GM18867 (cell line): Measurements from ENCODE around the gene SLIT3.

Experiments used
- ATAC-seq: cut with Tn5 transposase; IDR thresholded peaks from one replicate; pipeline ENCODE4 v1.9.1; 2021; ENCODE audit warnings: mild to moderate bottlenecking, moderate library complexity; ENCODE audit not compliant: unreplicated experiment

Gene SLIT3

DNA sequence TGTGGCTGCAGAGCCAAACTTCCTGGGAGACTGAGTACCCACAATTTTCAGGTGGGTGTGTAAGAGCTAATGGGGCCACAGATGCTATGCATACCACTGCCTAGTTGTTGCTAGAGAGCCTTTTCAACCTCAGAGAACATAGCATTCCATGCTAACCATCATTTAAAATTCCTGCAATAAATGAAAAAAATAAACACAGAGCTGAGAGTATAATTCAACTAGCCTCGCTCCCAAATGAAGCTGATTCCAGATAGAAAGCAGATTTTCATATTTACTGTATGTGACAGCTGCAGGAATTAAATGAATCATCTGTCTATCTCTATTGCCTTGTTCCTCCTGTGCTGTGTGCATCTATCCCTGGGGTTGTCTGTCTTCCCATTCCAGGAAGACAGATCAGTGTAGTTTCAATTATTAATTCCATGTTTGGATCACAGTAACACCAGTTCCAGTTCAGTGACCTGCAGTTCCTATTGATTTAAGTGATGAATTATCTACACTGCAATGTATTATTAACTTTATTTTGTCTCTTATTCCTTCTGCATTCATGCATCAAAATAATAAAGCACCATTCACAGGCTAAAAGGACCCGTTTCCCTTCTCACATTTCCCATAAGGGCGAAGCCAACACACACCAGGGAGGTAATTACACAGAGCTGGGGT is 324.5 kb downstream of the SLIT3 start:
- ATAC-seq = no peak

DNA sequence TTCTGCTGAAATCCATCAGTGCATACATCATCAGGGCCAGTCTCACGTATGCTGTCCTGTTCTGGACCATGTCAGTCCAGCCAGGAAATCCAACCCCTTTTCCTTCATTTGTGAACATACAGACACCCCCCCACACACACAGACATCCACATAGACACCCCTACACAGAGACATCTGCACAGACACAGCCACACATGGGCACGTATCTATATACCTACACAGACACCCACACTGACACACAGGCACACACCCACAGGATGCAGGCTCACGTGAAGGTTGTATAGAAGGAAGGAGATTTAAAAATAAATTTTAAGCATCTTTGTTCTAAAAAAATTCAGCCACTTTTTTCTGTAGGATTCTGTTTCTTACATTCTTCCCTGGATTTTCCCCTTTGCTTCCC is 325.6 kb downstream of the SLIT3 start:
- no peak for ATAC-seq

DNA sequence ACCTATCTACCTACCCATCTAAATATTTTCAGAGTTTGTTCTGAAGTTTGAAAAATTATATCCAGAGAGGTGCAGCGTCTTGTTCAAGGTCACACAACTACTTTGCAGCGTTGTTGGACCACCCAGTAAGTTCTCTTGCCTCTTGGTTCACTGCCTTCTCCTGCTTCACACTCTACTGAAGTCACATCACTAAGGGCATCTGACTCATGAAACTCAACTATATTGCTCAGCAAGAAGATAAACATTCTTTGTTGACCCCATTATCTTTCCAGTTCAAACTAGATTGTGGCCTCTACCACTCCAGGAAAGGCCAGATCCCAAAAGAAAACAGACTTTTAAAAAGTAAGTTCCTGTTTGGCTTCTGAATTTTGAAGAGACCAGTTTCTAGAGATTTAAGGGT is 326.9 kb downstream of the SLIT3 start:
- no peak for ATAC-seq

DNA sequence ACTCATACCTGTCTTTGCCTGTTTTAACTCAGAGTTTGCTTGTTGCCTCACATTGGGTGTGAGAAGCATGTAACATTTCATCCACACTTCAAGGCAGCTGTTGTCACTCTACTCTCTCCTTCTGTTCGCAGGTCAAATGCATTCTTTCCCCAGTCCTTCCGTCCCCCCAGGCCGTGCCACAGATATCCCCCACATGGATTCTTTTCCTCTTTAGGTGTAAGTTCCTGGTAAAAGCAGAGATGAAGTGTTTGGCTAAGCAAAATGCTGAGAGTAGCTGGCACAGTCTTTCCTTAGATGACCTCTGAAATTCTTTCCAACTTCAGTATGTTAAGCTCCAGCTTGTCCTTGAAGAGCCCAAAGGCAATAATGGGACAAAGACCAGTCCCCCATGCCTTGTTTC is 328.2 kb downstream of the SLIT3 start:
- no peak for ATAC-seq

DNA sequence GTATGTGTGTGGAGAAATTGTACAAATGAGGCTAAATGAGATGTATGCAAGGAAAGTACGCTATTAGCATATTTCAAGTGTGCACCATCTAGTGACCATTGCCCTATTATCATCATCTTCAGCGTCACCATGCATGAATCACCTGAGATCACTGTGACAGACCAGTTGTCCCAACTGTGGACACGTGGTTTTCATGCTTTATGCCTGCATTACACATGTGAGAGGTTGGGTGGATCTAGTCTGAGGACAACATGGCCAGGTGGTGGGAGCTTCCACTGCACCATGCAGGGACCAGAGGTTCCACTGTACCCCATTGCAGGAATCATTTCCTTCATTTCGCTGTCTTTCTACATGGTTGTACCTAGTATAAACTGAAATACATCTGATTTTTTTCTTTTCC is 329.8 kb downstream of the SLIT3 start:
- ATAC-seq = no peak

DNA sequence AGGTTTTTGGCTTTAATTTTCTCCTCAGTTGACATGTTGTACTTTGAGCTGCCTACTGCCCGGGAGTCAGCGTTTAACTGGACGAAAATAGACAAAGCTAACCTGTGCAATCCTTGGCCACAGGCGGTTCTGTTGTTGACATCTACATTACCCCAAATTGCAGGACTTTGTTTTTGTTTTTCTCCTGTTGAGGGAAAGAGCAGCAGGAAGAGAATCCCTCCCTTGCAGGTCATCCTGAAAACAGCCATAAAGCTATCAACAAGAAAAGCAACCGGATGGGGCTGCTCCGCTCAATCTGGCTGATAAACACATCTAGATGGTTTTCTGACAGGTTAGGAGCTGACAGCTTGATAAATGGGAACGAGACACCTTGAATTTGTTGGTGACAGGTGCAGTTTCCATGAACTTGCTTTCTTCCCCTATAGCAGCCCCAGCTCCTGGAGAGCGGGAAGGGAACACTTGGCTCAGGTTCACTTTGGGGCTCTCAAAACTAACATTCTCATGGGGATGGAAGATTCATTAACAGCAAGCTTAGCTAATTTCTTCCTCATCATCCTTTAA is 331.5 kb downstream of the SLIT3 start:
- ATAC-seq = no peak

DNA sequence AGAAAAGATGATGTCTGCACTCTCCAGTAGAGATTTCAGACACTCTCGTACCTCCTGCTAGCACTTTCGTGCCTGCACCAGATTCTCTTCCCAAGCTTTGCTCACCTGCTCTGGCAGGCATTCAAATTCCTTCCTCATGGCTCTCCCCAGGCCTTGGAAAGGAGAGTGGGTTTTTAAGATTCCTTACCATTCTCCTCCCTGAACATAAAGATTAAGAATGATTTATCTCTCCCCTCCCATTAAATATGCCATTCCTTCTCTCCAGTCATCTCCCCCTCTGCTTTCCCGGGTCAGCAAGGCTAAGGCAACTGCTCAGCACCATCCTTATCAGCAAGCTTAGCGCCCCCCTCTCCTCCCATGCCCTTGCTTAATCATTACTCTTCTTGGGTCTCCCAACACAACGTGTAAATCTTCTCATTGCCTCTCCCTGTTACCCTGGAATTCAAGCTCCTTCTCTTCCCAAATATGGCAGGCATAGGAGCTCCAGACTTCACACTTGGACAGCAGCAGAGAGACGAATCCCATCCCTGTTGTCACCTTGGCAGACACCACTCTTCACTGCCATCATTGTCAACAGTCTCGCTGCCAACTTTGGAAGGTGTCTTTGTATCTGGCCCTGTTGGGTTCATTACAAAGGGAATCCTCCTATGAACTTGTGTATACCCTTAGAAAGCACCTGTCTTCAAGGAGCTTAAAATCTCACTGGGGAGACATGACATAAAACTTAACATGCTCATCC is 332.9 kb downstream of the SLIT3 start:
- no peak for ATAC-seq

DNA sequence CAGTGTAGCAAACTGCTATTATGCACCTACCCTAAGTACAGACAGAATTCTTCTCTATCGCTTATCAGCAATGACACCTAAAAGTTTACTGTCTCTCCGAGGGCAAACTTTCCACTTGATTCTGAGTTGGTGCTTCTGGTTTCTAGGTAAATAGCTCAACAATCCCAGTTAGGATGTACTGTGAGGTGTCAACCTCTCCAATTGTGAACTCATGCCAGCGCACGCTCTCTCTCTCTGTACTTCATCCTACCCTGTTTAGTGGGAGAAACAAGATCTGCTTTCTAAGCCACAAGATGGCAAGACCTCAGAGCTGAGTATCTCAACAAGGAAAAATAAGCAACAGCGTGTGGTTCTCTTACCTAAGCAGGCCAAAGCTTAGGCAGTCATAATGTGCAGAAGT is 335.3 kb downstream of the SLIT3 start:
- no peak for ATAC-seq

DNA sequence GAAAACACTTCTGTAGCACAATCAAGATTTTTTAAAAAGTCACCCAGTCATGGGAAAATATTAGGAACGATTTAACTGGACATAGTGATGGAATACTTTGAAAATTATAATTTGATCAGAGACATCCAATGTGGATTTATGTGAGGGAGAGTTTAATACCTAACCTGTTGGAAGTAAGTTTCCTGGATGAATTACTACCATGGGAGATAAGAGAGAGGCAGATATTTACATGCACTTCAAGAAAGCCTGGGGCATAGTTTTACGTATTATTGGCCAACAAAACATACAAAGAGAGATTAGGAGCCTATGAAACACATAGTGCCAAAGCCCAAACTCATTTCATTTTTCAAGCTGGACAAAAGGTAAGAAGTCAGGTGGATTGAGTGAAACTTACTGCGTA is 336.8 kb downstream of the SLIT3 start:
- no peak for ATAC-seq

DNA sequence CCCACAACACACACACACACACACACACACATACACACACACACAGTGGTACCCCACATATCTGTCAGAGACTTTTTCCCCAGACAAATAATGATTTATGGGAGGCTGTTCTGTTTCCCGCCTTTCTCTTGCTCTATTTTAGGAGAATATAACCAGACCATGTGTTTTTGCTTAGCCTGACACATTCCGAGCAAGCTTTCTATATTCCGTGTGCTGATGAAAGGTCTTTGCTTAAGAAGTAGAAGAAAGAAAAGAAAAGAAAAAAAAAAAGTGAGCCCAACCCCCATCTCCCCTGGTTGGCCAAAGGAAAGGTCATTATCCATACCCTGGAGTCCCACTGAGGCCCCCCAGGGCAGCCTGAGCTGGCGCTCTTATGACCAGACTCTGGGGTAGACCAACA is 338.6 kb downstream of the SLIT3 start:
- ATAC-seq = no peak

DNA sequence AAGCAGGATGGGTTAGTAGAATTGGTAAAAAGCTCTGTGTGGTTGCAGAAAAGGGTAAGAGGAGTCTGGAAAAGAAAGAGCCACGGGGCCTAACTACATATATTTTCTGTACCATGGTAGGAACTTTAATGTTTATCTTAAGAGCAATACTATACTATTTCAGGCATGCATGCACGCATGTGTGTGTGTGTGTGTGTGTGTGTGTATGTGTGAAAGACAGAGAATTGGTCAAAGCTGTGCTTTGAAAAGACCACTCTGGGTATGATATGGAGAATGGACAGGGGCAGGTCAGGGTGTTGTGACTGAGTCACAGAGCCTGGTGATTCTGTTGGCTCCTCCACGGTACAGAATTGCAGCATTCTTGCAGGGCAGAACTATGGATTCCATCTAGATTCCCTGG is 339.3 kb downstream of the SLIT3 start:
- no peak for ATAC-seq

DNA sequence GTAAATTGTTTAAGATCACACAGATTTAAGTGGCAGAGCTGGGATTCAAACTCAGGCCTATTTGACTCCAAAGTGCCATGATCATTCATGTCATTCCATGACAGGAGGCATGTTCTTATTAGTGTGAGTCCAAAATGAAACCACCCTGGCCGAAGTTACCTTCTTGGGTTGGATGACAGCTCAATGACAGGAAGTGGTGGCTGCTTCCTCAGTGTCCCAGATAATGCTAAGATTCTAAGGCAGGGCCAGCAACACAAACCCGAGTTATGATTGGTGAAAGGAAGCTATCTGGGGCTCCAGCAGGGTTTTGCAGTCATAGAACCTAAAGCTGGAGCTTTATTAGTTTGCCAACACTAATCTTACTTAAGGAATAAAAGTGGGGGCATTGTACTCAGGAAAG is 340.4 kb downstream of the SLIT3 start:
- no peak for ATAC-seq

DNA sequence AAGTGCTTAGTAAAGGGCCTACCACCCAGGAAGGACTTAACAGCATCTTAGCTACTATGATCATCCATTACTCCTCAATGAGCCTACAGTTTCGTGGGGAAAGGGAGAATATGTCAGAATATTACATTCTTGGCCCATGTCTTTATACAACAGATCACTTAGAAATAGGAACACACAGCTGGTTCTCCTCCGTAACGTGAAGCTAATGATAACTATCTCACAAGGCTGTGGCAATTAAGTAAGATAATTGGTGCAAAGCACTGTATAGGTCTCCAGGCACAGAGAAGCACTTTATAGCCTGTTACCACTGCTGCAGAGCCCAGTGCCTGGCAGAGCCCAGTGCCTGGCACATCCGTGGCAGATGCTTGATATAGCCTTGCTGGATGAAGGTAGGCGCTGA is 347.6 kb downstream of the SLIT3 start:
- ATAC-seq = no peak

DNA sequence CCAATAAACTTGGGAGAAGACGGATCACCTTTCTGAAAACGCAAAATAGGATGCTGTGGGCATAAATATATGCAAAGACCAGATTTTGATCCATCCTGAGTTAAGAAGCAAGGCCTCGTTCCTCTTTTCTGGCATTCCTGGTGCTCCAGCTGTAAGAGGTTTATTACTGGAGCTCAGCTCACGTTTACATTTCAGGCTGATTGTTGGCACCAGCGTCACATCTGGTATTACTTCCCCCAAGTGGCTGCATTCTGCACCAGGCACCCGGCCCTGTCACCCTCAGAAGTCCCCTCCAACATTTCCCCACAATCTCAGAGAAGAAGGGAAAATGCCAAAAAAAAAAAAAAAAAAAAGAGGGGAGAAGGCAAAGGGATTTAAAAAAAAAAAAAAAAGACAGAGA is 348.7 kb downstream of the SLIT3 start:
- no peak for ATAC-seq

DNA sequence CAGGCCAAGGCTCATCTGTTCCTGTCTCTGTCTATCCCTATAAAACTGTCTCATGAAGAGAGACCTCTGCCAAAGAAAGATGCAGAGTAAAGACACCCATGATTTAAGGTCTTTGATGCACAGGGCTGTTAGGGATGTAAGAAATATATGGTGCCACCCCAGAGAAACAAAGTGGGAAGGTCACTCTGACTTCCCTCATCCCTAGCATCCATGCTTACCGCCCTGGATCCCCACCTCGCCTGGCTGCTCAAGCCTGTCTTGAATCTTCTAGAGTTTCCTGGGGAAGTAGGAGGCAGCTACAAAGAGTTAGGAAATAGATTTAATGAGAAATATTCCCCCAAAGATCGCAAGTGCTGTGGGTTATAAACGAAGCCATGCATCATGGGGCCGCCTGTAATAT is 349.2 kb downstream of the SLIT3 start:
- ATAC-seq = no peak

DNA sequence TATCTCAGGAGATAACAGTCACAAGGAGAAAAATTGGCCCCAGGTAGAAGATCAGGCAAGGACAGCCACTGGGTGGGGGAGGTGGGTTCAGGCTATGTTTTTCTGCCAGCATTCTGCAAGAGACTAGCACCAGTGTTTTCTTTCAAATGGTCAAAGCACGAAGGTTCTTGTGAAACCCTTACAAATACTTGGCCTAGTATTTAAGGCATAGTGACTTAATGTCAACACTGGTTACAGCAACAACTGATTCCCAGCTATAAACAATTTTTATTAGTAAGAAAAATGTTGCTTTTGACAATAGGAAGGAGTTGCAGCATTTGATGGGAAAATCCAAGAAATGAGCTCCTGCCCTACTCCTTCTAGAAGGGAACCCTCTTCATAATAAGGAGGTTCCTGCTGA is 349.6 kb downstream of the SLIT3 start:
- ATAC-seq = no peak

DNA sequence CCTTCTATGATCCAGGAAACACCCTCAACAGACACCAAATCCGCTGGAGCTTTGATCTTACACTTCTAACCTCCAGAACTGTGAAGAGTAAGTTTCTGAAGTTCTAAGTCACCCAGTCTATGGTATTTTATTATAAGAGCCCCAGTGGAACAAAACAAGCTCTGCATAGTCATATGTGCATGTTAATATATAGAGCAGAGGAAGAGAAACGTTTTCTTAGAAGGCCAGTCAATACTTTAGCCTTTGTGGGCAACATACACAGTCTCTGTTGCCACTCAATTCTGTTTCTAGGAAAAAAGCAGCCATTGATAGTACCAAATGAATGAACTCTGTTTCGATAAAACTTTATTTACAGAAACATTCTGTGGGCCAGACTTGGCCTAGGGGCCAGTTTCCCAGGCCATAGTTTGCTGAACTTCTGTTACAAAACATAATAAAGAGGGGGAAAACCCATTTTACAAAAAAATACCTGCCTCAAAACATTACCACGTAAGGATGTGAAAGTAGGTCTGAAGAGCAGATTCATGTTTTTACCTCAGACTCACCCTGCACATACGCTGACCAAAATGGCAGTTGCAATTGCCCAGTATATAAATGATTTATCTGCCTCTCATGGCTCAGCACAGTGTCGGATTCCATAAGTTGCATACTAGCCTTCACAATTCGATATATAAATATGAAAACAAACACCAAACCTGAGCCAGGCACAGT is 350.5 kb downstream of the SLIT3 start:
- no peak for ATAC-seq

DNA sequence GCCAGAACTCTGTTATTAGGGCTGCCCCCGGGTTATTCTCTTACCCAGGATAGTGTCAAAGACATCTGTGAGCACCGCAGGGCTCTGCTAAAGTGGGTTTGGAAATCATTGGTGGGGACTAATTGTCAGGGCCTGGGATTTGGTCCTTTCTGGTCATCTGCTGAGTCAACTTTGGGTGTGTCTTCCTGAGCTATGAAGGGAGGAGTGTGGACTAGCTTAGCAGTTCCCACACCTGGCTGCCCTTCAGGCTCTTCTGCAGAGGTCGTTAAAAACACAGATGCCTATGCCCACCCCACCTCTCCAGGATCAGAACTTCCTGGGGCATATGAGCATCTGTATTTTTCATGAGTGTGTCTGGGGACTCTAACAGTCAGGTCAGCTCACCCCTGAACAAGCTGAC is 352.2 kb downstream of the SLIT3 start:
- no peak for ATAC-seq

DNA sequence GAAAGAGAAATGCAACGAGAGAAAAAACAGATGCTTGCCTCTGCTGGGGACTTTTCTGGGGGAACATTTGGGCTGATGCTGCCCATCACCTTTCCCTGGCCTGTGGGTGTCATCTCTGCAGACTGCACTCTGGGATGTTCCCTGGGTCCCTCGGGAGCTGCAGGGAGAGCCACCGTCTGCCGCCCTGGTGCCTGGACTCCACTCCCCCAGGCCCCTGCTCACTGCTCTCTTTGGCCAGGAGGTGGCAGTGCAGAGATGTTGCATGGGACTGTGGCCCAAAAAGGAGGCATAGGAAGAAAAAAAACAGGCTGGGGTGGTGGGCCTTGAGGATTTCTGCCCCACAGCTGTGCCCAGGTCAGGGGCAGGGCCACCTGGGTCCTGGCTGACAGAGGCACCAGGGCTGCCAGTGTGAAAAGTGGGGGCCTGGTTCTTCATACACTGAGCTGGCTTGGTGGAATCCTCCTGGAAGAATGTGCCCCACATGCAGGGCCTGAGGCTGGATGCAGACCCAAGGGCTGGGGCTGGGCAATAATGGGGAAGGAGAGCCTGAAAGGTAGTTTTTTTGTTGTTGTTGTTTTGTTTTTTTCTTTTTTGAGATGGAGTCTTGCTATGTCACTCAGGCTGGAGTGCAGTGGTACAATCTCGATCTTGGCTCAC is 353.6 kb downstream of the SLIT3 start:
- peak; percentile 72 for ATAC-seq

DNA sequence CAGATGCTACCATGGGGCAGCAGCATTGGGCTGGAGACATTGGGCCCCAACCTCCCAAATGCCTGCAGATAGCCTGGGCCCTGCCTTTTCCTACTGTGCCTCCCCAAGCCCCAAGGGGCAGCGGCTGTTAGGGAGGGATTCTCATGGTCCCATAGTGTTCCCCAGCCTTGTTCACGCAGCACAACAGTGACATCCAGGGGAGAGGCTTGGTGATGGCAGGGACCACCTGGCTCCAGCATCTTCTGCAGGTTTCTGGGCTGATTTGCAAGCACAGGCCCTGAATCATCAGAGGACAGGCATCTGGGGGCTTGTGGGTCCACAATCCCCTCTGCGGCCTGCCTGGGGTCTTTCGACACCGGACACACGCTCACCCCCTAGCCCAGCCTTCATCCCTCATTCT is 354.6 kb downstream of the SLIT3 start:
- ATAC-seq = no peak

DNA sequence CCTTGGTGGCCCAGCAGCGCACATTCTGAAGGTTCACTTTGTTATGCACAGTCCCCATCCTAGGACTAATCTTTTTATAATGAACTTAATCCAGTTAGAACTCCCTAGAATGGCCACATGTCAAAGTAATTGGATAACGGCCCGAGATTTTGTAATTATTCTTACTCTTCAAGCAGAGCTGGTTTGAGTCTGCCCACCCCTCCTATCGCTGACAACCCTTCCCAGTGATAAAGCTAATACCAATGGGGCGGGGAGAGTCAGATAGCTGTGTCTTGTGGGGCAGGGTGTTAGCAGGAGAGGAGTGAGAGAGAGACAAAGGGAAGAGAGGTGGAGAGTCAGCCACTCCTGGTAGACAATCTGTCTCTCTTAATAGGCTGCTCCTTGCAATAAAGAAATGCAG is 356.9 kb downstream of the SLIT3 start:
- ATAC-seq = no peak
